Activated CD8-positive, alpha-beta memory T cell treated with anti-CD3 and anti-CD28 coated beads, Interleukin-2, amount 50 U/mL, for 1 hour (primary cell): ENCODE measurements around the gene GRIK4.

Experiments
- DNase-seq: peaks from one replicate; pipeline ENCODE4 v3.0.0-alpha.2; 2020; ENCODE audit errors: extremely low read depth

Gene GRIK4

DNA sequence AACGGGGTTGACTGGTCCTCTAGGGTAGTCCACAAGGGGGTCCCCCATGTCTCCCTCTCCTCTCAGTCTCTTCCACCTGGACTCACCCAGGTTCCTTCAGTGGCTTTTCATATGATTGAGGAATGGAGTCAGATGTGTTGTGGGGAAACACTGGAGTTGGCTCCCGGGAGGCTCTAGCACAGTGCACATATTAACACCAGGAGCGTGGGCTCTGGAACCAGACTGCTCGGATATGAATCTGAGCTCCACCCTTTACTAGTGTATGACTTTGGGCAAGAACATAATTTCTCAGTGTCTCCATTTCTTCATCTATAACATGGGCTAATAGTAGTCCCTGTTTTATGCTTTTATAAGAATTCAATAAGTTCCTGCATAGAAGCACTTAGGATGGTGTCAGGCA, 157.0 kb downstream of the GRIK4 start:
- DNase-seq, result no peak

DNA sequence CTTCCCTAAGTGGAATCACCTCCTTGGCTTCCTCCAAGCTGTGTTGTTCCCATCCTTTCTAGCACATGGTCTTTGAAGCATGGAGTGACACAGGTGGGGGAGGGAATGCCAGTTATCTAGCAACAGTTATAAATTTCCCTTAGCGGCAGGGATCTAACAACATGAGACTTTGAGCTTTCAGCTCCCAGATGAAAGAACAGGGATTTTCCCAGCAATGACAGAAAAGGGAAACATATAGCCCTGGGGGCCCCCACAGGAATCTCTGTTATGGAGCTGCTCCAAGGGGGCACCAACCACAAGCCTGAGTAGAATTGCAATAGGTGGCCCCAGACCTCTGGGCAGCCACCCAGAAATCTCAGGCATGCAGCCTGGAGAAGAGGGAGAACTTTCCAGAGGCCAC, 163.0 kb downstream of the GRIK4 start:
- DNase-seq, result no peak

DNA sequence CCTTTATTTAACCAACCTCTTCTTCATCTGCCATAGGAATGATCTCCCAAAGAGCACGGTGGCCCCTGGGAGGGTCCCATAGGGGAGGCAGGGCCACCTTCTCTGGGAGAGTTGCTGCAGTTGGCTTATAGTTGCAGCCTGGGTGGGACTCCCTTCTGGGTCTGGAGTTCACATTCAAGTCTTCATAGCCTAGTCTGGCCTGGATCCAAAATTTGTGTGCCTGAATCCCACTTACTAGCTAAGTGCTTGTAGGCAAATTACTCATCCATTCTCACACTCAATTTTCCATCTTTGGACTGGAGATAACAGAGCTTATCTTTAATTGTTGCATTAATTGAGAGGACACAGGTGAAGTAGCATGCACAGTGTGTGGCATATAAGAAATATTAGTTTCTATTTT, 163.6 kb downstream of the GRIK4 start:
- DNase-seq, result no peak

DNA sequence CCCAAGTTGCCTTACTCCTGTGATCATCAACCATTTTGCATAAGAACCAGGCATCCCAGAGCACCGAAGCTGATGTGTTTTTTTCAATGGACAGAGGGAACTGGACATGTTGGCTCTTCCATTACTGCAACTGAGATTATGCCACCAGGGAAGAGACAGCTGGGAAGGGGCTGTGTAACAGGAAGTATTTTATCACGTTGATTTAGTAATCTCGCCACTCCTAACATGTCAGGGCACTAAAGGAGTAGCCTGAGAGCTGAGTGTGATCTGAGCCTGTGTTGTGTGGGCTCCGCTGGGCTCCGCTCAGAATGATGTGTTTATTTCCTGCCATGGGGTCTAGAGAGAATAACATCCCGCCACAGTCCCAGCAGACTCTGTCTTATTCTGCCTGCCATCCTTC, 165.4 kb downstream of the GRIK4 start:
- DNase-seq, result no peak

DNA sequence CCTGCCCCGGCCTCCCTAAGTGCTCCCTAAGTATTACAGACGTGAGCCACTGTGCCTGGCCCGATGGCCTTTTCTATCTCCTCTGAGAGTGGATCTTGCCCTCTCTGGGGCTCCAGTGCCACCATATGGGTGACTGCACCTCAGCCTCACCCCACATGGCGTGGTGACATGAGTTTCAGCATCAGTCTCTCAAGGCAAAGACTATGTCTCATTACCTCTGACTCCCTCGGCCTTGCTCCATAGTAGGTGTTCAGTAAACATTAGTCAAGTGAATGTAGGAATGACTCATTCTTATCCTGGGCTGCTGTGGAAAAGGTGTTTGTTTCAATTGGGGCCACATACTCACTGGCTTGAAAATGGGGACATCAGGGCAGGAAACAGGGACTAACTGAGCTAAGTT, 168.8 kb downstream of the GRIK4 start:
- DNase-seq, result no peak

DNA sequence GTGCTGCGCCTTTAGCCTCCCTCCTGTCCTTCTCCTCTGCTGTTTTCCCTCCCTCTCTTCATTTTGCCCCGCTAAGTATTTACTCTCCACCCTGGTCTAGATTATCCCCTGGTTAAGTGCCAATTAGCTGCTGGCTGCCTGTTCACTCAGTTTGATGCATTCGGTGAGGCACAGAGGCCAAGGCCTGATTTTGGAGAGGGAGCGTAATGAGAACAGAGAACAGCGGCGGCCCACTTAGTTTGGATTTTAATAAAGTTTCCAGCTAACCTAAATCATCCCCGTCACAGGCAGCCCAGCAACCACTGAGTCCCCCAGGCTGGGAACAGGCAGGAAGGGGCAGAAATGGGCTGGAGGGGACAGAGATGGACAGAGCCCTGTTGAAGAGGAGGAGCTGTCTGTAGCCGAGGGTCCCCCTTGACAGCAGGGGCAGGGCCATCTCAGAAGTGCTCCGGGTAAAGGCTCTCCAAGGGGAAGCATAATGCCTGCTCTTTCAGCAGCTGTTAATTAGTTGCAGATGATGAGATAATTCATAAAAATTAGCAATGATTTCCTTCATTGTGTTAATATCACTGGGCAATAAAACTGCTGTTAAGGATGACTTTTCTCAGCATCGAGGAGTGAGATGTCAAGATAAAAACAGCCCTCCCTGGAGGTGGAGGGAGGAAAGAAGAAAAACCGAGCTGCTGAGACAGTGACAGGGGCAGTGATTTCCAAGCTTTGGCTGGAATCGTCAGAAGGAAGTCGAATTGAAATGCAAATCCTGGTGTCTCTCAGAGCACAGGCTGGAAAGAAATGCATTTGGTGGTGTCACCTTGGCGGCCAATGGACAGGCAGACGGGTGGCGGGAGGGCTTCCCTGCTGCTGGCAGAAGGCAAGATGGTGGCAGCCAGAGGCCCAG, 170.1 kb downstream of the GRIK4 start:
- DNase-seq, result no peak

DNA sequence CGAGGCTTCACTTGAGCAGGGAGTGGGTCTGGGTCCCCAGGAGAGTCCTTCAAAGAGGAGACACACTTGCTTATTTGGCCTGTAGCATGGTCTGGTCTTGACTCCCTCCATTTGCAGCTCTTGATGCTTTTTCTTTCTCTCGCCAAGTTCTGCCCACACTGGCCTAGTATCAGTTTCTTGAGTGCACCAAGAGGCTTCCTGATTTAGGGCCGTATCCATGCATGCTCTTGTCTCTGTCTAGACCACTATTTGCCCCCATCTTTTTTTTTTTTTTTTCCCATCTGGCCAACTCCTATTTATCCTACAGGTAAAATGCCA, 170.7 kb downstream of the GRIK4 start:
- DNase-seq, result no peak

DNA sequence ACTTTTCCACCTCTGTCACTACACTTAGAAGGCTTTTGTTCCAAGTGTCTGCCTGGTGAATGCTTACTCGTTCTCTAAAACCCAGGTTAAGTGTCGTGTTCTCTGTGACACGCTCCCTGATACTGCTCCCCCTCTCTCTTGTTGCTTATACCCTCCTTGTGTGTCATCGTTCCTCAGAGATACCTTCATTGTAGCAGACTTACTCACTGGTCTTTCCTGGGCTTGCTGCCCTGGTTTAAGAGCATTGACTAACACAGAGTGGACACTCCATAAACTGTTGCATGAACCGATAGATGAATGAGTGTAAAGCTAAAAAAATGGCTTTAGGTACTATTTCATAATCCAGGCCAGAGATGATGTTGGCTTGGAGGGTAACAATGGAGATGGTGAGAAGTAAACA, 171.3 kb downstream of the GRIK4 start:
- no peak for DNase-seq

DNA sequence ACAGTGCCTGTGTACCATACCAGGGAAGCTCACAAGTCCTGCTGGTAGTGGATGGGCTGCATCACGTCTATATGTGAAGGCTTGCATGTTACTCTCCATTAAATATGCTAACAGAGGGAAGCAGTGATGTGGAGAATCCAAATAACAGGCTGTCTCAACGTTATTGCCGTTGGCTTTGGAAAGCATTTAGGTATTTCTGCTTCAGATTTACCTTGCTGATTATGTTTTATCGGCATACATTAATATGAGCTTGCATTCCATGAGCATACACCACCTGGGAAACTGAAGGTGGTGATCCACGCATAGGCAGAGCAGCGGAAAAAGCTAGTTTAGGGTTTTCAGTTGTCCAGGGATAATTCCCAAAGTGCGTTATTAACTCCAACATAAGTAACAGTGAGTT, 175.0 kb downstream of the GRIK4 start:
- DNase-seq, result no peak

DNA sequence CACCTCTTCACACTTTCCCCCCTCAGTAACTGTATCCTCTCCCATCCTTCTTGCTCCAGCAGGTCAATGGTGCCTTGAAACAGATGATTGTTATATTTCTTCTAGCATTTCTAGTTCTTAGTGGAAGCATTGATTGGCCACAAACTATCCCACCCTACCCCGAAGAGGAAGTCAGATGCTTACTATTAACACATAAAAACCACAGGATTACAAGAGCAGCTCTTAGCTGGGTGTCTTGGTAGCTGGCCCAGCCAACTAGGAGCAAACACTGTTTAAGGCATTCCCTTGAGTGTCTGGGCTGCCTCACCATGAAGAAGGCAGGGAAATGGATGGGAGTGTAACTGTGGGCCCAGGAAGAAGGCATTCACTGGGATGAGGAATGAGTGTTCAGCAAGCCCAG, 176.6 kb downstream of the GRIK4 start:
- DNase-seq, result no peak

DNA sequence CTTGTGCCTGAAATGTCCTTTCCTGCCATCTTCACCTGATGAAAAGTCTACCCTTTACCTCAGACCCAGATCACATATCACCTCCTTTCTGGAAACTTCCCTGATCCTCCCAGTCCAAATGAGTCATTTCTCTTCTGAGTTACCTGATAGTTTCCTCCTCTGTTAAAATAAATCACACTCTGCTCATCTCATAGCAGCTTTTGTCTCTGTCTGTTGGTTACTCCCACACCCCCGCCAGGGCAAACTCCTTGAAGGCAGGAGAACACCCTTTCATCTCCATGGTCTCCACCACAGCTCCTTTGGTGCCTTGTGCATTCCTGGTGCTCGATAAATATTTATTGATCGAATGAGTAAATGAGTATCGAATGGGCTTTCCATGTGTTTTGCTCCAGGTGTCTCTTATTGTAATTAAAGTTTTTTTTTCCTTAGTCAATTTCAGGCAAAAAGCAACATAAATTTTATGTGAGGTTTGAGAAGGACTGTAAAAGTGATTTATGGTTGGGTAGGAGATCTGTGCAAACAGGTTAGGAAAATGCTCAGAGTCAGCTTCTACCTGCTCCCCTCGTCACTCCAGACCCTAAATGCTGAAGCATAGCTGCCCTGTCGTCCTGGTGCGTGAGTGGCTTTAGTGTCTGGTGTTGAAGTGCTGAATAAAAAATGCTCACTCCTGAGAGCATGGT, 178.2 kb downstream of the GRIK4 start:
- no peak for DNase-seq

DNA sequence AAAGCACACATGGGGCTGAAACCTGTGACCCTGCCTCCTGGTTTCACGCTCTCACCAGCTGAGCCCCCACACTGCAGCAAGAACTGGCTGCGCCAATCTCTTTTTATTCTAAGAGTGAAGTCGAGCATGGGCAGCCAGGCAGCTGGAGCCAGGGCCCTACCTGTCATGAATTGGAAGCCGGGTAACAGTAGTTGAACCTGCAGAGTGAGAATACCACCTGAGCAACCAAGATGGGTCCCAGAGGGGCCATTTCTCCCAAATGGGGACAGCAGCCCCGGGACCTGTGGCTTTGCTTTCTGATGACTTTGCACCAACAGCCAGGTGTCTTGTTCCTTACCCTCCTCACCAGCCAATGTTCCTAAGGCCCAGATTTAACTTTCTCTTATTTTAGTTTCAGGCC, 178.9 kb downstream of the GRIK4 start:
- no peak for DNase-seq

DNA sequence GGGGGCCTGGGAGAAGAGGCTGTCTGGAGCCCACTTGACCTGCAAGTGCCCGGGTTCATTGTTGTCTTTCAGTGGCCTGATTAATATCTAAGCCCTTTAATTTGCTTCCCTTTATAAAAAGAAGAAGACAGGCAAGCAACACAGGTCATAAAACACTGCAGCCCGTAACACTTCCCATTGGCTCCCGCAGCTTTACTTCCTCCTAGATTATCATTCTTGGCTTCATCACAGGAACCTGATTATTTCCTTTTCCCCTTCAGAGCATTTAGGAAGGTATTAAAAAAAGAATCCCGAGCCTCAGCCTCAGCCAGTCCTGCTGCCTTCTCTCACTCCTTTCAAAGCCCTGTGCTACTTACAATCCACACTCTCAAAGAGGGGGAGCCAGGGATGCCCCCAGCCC, 183.2 kb downstream of the GRIK4 start:
- DNase-seq, result no peak

DNA sequence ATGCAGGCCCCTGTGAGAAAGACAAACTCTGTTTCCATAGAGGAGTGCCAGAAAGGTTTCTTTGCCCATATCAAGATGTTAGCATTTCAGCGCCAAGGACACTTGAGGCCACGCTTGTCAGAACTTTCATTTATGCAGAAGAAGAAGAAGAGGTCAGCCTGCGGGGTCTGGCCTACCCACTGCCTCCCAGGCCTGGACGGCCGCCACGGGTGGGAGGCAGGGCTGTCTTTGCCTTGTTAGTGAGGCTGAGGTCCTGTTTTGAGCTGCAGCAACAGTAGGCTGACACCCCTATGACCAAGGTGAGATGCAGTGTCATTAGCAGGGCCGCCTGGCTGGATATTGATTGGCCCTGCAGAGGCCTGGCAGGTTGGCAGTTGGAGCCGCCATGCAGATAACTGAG, 183.9 kb downstream of the GRIK4 start:
- DNase-seq, result no peak

DNA sequence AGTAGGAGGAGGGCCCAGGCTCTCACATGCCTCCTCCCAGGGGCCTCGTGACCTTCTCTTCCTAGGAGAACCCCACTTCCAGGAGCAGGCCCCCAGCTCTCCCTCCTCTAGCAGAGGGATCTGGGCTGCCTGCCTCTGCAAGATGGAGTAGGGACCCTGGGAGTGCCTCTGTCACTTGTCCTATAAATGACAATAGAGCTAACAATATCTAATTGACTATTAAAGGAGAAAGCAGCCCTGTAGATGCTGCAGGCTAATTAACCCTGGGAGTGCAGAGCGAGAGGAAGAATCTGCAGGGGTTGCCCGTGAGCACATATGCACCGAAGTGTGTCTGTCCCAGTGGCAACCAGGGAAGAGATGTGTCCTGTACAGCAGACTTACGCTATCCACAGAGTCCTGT, 184.4 kb downstream of the GRIK4 start:
- DNase-seq, result no peak

DNA sequence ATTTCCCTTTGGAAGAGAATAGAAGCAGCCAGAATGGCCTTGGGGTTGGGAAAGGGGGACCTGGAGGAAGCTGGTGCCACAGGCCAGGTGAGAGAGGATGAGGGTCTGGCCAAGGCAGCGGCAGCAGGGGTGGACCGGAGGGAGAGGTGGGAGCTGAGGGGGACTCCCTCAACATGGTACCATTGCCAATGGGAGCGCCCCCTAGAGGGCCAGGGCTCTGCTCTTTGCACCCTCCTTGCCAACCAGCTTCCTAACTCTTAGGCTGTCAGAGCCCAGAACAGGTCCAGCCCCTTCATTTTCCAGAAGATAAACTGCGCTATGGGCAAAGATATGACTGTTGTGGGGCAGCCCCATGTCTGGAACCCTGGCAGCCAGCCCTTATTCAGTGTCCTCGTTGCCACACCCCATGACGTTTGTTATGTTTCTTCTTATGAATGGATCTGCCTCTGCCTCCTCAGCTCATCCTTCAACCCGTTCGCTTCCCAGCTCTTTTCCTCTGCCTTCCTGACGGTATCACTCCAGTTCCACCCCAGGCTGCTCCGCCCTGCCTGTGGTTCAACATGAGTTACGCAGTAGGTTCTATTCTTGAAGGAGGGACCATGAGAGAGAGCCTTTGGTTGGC, 185.2 kb downstream of the GRIK4 start:
- no peak for DNase-seq

DNA sequence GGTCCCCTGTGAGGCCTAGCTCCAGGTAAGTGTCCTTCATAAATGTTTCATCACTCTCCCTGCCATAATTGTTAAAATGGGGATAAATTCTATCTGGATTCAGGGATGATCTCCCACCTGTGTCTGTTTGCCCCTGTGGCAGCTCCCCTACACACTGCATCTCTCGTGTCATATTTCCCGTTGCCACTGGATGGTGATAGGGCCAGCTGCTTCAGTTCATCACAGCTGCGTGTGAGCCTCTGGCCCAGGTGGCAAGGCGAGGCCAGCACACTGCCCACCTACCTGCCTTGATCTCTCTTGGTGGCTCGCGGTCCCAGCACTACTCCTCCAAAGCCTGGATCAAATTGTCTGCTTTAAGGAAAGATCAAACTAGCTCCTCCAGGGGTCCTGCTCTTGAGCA, 187.4 kb downstream of the GRIK4 start:
- DNase-seq, result no peak

DNA sequence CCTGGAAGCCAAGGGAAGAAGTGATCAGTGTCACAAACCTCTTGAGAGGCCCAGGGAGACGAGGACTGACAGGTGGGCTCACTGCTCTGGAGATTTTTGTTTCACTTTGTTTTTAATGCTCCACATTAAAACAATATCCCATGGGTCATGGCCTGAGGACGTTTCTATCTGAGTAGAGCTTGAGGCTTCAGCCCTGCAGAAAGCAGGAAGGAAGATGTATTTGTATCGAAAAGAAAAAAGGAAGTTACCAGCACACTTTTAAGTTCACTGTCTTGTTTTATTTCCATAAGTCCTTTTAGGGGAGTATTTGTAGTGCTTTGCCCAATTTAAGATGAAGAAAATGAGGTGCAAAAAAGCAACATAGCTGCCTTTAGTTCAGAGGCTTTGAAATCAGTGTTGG, 191.1 kb downstream of the GRIK4 start:
- no peak for DNase-seq

DNA sequence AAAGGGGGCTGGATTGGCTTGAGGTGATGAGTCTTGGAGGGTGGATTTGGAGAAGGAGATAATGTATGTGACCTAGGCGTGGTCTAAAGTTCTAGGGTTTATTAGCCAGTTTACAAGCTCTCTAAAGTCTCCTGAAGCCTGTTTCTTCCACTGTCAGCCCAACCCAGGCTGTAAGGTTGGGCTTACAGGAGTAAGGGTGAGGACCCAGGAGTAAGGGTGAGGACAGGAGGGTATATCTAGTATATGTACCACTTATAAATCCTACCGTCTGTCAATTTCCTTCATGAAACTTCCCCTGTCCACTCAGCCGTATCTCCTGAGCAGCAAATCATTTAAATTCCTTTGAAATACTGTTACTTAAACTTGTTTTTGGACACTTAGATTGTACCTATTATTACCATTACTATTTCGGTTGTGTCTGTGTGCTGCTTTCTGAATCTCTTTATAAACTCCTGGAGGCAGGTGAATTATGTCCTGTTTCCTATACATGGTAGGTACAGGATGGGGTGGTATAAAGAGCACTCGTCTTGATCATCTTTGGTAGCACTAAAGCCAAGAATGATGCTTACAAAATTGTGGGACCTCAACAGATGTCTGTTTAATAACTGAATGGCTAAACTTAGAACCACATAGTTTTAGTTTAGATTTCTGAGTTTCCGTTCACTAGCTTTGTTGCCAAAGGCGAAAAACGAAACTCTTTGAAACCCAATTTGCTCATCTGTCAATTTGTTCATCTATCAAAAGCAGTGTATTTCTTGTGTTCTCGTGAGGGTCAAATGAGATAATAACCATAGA, 192.0 kb downstream of the GRIK4 start:
- no peak for DNase-seq

DNA sequence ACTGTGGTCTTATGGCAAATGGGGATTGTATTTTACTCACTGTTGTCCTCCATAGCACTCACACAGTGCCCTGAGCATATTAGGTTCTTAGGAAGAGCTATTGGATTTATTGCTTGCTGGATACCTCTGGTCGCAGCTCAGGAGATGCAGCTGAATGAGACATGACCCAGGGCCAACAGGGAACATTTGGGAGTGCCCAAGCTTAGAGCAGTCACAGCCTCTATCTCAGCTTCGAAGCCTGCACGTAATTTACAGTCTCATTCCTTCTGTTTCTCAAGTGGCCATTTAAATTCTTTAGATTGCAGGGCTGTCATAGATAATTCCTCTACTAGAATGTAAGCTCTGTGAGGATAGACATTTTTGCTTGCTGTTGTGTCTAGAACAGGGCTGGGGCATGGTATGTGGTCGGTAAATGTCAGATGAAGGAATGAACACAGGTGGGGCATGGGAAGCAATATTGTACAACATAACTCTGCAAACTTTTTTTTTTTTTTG, 192.8 kb downstream of the GRIK4 start:
- no peak for DNase-seq

DNA sequence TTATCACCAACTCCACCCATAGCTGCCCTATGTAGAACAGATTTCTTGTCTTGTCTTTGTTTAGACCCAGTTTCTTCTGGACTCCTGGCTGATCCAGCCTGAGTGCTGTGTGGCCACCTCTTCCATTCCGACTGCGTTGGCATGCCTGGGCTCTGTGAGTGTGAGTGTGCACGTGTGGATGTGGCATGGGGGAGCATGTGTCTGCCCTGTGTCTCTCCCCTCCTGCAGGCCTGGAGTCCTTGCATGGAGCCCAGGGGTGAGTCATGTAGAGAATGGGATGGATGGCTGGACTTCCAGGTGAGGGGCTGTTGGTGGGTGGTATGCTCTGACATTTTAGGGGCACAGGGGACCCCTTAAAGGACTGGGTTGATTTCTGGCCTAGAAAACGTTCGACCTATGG, 194.7 kb downstream of the GRIK4 start:
- no peak for DNase-seq

DNA sequence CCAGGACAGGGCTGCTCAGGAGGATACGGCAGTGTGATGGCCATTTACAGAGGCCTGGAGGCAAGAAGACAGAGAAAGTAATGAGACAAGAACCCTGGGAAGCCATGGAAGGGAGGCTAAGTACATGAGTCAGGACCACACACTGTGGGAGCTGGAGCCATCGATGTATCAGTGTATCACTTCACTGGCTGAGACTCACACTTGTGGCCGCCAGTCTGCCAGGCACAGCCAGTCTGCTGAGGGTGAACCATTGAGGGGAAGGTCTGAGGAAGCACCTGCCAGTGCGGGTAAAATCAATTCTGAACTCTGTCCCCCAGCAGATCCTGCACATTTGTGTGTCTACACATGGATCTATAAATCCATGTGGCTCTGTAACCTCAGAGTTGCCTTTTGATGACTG, 195.6 kb downstream of the GRIK4 start:
- no peak for DNase-seq
